Activated CD8-positive, alpha-beta memory T cell treated with anti-CD3 and anti-CD28 coated beads, Interleukin-2, amount 50 U/mL, for 48 hours (primary cell): ENCODE data around the gene CD274.
"Not testable (repeated sequence)": the region's sequence is repeated elsewhere in the genome, so short reads cannot be mapped to it uniquely, and the experiment has no call there.

Experiments
- DNase-seq: peaks from one replicate; pipeline ENCODE4 v3.0.0-alpha.2; 2020

CD274 gene

GRCh38 chr9:5438301-5439162, 11.8 kb upstream of the CD274 start:
- DNase-seq = peak; percentile 76

GRCh38 chr9:5440426-5440825, 9.9 kb upstream of the CD274 start:
- DNase-seq = no peak

GRCh38 chr9:5441043-5441442, 9.3 kb upstream of the CD274 start:
- DNase-seq = no peak

- DNase-seq = no peak
Observed at GRCh38 chr9:5442400-5443011, 7.8 kb upstream of the CD274 start.

- DNase-seq = no peak
Observed at GRCh38 chr9:5443850-5444249, 6.5 kb upstream of the CD274 start.

- DNase-seq = not testable (repeated sequence)
Observed at GRCh38 chr9:5445096-5445495, 5.2 kb upstream of the CD274 start.

- DNase-seq = no peak
Observed at GRCh38 chr9:5445886-5446285, 4.5 kb upstream of the CD274 start.

GRCh38 chr9:5446451-5447236, 3.7 kb upstream of the CD274 start:
- no peak for DNase-seq

GRCh38 chr9:5447337-5447736, 3.0 kb upstream of the CD274 start:
- no peak for DNase-seq

- no peak for DNase-seq
Observed at GRCh38 chr9:5448016-5448415, 2.3 kb upstream of the CD274 start.

- DNase-seq = no peak
Observed at GRCh38 chr9:5448461-5449435, 1.6 kb upstream of the CD274 start.

- DNase-seq = no peak
Observed at GRCh38 chr9:5449521-5450358, 602 bp upstream of the CD274 start.

- no peak for DNase-seq
Observed at GRCh38 chr9:5452286-5452609, 1.9 kb downstream of the CD274 start.

GRCh38 chr9:5453004-5453403, 2.7 kb downstream of the CD274 start:
- no peak for DNase-seq

GRCh38 chr9:5453673-5454072, 3.3 kb downstream of the CD274 start:
- no peak for DNase-seq

- no peak for DNase-seq
Observed at GRCh38 chr9:5455181-5455580, 4.8 kb downstream of the CD274 start.

- DNase-seq = no peak
Observed at GRCh38 chr9:5459289-5459829, 9.0 kb downstream of the CD274 start.

- no peak for DNase-seq
Observed at GRCh38 chr9:5460157-5460556, 9.8 kb downstream of the CD274 start.

GRCh38 chr9:5464831-5465330, 14.5 kb downstream of the CD274 start:
- DNase-seq = not testable (repeated sequence)

GRCh38 chr9:5466005-5466404, 15.7 kb downstream of the CD274 start:
- no peak for DNase-seq

- no peak for DNase-seq
Observed at GRCh38 chr9:5466766-5467165, 16.4 kb downstream of the CD274 start.
